IPS-NIHi7 (cell line): Measurements from ENCODE around the gene RRP15.

Source experiments
- DNase-seq: peaks from one replicate; pipeline ENCODE4 v3.0.0; 2012; ENCODE audit warnings: mixed read lengths; ENCODE audit errors: extremely low spot score

RRP15 gene, protein sequence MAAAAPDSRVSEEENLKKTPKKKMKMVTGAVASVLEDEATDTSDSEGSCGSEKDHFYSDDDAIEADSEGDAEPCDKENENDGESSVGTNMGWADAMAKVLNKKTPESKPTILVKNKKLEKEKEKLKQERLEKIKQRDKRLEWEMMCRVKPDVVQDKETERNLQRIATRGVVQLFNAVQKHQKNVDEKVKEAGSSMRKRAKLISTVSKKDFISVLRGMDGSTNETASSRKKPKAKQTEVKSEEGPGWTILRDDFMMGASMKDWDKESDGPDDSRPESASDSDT

GRCh38 chr1:218284917-218285635 lies at the start of gene RRP15:
Gene RRP15 (plus strand): TSS chr1:218285293. CDS start chr1:218285317, 24 bp downstream.
- DNase-seq: peak; percentile 88

GRCh38 chr1:218242171-218242570 lies 42.9 kb upstream of the RRP15 start:
- no peak for DNase-seq

DNA sequence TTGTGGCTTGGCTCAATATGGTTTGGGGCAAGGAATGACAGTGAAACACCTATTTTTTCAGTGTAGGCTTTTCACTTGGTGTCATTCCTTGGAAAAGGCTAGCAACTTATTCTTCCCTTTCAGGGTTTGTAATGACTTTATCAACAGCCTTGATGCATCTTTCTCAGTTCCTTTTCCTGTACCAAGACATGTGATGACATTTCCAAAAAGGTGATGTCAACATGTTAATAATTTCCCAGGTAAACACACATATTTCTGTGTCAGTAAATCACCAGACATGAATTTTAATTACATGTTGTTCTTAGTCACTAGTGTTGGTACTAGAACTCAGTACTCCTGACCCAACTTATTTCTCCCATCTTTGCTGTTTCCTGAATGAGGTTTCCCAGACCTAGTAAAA lies 37.8 kb upstream of the RRP15 start:
- DNase-seq: no peak

GRCh38 chr1:218249338-218250140 lies 35.6 kb upstream of the RRP15 start:
- no peak for DNase-seq

DNA sequence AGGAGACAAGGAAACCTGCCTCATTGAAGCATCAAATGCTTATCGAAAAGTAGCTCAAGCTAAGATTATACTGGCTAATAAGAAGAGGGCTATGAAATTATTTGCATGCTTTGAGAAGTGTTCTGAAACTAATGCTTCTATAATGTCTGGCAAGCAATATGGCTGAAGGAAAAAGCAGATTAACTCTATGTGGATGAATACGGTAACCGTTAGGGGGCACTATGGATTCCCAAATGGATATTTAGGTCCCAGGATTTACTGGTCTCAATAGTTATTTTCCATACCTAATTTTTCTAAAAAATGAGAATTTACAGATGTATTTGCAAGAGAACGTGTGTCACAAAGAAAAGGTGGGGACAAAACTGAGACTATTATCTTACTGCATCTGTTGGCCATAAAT lies 34.6 kb upstream of the RRP15 start:
- no peak for DNase-seq

DNA sequence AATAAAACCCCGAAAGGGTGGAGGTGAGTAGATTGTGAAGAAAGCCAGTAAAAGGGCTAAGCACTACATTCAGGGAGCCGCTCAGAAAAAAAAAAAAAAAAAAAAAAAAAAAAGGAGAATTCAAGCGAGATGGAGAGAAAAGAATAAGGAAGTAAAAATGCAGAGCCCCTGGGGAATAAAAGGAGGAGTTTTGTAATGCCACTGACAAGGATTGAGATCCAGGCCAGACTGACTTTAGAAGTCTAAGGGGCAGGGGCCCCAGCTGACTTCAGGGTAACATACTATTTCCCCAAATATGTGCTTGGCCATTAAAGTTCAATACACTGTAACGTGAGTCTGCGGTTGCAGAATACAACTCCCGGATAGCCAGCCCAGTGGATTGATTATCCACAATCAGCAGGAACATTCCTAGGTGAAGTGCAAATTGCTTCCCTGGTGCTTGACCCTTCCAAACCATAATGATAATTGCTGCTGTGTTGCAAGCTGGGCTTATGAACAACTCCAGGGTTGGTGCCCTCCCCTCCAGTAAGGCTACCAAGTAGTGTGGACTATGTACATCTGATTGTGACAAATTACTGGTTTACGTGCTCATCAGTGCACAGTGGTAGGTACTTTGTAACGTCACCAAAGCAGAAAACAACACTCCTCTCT lies 30.7 kb upstream of the RRP15 start:
- no peak for DNase-seq

GRCh38 chr1:218255090-218255489 lies 30.0 kb upstream of the RRP15 start:
- no peak for DNase-seq

GRCh38 chr1:218257371-218257770 lies 27.7 kb upstream of the RRP15 start:
- no peak for DNase-seq

GRCh38 chr1:218257971-218258370 lies 27.1 kb upstream of the RRP15 start:
- no peak for DNase-seq

DNA sequence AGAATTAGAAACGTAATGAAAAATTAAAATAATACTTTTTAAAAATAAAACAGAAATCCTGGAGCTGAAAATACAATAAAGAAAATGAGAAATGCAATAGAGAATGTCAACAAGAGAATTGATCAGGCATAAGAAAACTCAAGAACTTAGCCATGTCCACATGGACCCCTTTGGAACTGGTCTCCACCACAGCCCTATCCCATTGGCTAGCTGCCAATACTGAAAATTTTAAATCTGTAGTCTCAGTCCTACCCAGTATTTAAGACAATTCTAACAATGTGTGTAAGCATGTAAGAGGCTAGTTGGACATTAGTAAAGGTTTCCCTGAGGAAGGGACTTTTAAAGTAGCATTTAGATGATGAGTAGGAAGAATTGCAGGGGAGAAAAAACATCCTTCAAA lies 25.8 kb upstream of the RRP15 start:
- no peak for DNase-seq

DNA sequence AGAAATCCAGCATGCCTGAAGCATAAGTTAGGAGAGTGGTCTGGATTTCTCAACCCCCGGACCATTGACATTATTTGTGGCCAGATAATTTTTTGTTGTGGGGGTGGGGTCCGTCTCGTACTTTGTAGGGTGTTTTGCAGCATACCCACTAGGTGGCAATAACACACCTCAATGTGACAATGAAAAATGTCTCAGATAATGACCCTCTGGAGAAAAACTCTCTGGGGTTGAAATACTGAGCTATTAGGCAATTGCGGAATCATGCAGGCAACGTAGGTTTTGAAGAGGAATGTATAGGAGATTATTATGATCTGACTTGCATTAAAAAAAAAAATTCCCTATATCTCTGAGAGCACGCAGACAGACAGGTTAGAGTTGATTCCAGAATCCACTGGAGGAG lies 25.3 kb upstream of the RRP15 start:
- DNase-seq: peak; percentile 48

DNA sequence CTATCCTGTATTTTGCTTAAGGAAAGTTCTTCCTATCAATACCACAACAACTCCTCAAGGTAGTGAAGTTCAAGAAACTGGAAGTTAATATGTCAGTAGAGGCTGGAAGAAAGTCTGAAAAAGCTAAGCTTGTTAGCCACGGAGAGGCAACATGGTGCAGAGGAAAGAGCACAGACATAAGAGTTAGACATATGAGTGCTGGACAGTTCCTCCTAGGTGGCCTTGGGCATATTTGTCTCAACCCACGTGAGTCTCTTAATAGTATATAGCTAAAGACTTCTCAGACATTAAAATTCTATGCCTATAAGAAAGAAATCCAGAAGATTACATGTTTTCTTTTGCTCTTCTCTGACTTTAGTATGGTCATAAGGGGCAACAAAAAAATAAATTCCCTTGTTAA lies 22.8 kb upstream of the RRP15 start:
- DNase-seq: no peak

GRCh38 chr1:218266356-218266755 lies 18.7 kb upstream of the RRP15 start:
- DNase-seq: no peak

DNA sequence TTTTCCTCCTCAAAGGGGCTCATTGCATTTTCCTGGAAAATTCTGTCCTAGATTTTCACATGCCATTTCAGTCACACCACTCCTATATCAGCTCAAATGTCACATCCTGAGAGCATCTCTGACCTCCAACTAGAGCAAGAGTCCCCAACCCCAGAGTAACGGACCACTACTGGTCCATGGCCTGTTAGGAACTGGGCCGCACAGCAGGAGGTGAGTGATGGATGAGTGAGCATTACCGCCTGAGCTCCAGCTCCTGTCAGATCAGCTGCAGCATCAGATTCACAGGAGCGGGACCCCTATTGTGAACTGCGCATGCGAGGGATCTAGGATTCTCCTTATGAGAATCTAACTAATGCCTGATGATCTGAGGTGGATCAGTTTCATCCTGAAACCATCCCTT lies 12.7 kb upstream of the RRP15 start:
- no peak for DNase-seq

DNA sequence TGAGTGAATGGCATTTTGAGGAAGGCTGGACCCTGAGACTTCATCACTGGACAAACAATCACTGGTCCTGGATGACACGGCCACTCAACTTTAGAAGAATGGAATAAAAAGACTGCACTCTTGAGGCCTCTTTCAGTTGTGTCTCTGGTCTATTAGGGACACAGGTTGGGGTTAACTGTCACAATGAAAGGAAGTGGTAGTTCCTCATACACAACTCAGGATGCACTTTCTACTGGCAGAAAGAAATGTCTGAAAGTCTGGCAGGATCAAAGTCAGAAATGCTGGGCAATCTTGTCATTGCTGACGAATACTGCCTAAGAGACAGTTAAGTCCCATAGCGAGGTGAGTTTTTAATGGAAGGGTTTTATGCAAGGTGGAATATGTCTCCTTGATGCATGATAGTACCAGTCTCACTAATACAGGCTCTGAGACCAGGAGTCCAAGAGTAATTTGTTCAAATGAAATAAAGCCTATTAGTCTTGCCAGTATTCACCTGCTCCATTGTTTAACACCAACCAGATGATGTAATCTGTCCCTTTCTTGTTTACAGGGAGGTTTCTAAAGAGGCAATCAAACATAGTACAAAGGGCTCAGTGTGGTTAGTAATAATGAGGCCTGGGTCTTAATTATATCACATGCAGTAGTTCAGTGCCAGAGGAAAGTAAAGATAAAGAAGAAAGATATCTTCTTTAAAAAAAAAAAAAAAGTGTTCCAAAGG lies 11.2 kb upstream of the RRP15 start:
- DNase-seq: no peak

DNA sequence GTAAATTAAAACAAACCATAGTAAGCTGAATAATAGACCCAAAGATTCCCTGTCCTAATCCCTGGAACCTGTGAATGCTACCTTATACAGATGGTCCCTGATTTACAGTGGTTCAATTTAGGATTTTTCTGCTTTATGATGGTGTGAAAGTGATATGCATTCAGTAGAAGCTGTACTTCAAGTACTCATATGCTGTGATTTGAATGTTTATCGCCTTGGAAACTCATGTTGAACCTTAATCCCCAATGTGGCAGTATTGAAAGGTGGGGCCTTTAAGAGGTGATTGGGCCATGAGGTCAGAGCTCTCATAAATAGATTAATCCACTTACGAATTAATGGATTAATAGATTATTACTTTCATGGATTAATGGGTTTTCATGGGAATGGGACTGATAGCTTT lies 10.6 kb upstream of the RRP15 start:
- DNase-seq: no peak

GRCh38 chr1:218275823-218276222 lies 9.3 kb upstream of the RRP15 start:
- DNase-seq: no peak

DNA sequence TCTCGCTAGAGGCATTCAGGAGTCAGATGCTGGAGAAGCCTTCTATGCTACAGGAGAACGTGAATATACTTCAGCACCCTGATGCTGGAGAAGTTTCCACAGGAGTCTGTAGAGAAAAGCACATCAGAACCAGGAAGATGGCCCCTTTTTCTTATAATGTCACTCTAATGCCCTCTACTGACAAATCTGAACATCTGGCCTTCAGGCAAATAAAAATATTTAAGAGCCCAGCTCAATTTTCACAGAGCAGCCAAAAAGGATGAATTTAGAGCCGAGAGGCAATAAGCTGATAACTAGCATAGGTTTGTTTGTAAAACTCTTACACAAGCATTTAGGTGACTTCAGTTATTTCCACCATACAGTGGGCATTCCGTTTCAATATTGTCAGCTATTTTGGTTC lies 3.8 kb upstream of the RRP15 start:
- no peak for DNase-seq

DNA sequence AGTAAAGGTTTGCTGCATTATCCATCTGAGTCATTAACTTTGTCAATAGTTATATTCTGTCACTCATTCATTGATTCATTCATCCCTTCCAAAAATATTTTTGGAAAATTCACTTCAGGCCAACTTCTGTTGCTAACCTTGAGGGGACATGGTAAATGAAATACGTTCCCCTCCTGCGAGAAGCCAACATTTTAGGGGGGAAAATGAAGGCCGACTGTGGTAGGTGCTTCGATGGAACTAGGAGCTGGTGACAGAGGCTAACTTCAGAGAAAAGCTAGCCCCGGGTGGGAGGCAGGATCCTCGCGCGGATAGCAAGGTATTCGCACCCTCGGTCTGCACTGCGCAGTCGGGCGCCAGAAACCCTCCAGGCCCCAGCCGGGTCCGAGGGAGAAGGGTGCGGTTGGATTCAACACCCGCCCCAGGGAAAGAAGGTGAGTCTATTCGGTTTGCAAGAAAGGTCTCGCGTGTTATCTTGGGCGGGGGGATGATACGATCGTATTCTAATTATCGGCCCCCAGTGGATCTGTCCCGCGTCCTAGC lies 646 bp upstream of the RRP15 start:
- DNase-seq: no peak

DNA sequence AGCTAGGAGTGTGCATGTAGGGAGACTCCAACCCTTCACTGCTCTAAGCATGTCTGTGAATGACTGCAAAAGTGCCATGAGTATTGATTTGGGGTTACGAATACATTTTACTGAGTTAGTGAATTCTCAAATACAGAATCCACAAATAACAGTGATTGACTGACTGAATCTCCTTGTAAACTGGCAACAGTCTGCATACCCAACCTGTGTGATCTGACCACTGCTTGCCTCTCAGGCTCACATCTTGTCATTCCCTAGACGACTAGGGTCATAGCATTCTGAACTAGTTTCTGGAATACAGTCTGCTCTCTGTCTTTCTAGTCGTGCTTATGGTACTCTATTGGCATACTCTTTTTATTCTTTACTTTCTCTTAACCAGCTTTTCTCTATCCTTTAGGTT lies 7.4 kb downstream of the RRP15 start:
- DNase-seq: no peak

- no peak for DNase-seq
Observed at GRCh38 chr1:218294546-218294945, 9.5 kb downstream of the RRP15 start.
